GM18498 (cell line): ENCODE data around the gene MAGEB2.
A peak's percentile ranks its signal among the peaks of the same experiment; 100 is the strongest.
"Not testable (repeated sequence)": the region's sequence is repeated elsewhere in the genome, so short reads cannot be mapped to it uniquely, and the experiment has no call there.

Source experiments
- ATAC-seq: cut with Tn5 transposase; IDR thresholded peaks from one replicate; pipeline ENCODE4 v1.9.1; 2021; ENCODE audit warnings: mild to moderate bottlenecking, moderate library complexity; ENCODE audit not compliant: unreplicated experiment

Gene MAGEB2, protein sequence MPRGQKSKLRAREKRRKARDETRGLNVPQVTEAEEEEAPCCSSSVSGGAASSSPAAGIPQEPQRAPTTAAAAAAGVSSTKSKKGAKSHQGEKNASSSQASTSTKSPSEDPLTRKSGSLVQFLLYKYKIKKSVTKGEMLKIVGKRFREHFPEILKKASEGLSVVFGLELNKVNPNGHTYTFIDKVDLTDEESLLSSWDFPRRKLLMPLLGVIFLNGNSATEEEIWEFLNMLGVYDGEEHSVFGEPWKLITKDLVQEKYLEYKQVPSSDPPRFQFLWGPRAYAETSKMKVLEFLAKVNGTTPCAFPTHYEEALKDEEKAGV

DNA sequence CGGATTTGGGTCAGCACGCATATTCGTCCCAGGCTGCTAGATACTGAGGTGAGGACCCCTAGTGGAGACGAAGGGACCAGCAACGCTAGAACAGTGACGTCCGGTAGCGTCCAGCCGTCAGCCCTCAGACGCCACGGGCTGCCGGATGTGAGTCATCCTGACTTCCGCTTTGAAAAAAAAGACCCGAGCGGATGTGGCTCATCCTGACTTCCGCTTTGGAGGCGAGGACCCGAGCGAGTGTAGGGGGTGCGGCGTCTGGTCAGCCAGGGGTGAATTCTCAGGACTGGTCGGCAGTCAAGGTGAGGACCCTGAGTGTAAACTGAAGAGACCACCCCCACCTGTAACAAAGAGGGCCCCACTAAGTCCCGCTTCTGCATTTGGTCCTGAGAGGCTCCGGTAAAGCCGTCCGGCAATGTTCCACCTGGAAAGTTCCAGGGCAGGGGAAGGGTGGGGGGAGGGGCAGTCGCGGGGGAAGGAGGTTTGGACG lies at the start of gene MAGEB2:
Gene MAGEB2 (plus strand): TSS at position 207 of the 487 bp plus-strand sequence. CDS start 3,018 bp downstream, outside the sequence.
- ATAC-seq: no peak

DNA sequence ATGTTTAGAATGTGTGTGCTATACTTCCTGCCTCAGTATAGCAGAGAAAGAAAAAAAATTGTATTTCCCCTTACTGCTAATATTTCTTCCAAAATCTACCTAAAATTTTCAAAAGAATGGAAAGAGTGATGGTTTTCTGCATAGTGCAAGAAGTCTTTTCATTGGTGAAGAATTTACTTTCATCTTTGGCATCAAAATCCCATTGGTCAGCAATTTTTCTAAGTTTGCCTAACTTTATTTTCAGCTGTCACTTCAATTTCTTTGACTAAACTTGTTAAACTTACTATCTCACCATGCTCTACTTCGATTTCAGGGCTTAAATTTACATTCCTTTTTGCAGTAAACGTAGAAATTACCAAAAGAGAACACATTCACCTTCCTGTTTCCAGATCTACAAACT lies 44.5 kb upstream of the MAGEB2 start:
- ATAC-seq: no peak

DNA sequence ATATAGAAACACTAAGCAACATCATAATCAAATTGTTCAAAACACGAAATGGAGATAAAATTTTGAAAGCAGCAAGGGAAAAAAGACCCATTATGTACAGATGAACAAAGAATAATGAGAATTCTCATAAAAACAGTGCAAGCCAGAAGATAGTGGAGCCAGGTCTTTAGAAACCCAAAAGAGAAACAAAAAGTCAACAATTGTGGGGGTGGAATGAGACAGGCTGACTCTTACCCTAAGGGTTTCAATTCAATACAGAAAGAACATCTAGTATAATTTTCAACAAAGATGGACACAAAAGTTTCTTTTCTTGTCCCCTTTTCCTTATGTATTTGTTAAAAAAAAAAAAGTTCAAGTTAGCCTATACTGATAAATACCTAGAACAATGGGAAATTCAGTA lies 34.0 kb upstream of the MAGEB2 start:
- peak; percentile 79 for ATAC-seq

DNA sequence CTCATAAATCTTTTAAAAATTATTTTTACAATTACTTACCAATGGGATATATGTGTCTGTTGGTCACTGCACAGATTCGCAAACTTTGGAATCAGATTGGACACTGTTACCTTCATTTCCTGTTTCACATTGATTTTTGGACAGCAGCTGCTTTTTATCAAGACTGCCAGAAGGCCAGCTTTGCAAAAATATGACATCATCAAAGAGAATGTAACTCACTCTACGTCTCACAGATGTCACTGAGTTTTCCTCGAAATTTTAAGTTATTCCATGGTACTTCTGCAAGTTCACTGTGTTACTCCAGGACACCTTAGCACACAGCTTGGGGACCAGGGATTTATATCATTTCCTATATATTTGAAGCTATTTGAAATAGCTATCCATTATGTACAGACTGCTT lies 31.8 kb upstream of the MAGEB2 start:
- no peak for ATAC-seq

DNA sequence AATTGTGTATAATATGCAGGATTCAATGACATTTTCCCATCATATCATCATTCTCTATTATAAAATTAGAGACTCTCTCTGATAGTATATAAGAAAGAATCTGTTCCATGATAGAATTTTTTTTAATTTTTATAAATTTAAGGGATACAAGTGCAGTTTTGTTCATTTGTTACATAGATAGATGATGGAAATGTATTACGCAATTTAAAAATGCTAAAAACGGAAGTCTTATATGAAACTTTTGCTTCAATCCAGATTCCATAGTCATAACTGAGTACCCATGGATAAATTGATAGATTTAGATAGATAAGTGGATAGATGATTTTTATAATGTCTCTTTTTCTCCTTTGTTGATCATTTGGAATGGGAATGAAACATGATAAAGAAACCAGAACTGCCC lies 24.9 kb upstream of the MAGEB2 start:
- no peak for ATAC-seq

DNA sequence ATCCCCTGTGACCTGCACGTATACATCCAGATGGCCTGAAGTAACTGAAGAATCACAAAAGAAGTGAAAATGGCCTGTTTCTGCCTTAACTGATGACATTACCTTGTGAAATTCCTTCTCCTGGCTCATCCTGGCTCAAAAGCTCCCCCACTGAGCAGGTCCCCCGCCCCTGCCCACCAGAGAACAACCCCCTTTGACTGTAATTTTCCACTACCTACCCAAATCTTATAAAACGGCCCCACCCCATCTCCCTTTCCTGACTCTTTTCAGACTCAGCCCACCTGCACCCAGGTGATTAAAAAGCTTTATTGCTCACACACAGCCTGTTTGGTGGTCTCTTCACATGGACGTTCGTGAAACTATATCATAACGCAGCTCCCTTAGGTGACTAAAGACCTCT lies 21.5 kb upstream of the MAGEB2 start:
- ATAC-seq: not testable (repeated sequence)

DNA sequence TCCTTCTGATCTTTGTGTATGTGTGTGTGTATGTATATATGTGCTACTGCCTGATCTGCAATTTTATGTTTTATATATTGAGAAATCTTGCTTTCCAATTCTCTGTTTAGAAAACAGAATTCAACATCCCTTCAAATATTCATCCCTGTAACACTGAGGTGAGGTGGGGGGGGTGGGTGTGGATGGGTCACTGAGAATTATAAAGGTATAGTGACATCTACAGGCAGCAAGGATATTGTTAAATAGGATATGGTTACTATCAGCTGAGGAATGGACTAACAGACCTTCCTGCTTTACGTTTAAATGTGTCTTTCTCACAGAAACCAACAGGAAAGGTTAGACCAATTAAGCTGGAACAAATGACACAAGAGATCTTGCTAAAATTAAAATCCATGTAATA lies 19.0 kb upstream of the MAGEB2 start:
- ATAC-seq: no peak

DNA sequence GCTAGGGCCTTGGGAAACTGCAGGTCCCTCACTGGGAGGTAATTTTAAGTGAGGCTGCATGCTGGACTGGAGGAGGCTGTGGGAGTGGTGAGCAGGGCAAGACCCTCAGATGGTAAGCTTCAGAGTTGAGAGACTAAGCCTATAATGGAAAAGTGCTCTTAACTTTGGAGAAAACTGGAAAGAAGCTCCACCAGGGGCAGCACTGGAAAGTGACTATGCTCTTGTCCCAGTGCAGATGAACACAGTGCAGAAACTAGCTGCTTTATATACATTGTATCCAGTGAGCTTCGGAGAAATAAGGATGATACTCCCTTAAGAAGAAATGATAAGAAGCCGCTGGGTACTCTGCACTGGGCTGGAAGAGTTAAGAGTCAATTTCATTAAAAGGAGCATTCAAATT lies 3.2 kb upstream of the MAGEB2 start:
- no peak for ATAC-seq

DNA sequence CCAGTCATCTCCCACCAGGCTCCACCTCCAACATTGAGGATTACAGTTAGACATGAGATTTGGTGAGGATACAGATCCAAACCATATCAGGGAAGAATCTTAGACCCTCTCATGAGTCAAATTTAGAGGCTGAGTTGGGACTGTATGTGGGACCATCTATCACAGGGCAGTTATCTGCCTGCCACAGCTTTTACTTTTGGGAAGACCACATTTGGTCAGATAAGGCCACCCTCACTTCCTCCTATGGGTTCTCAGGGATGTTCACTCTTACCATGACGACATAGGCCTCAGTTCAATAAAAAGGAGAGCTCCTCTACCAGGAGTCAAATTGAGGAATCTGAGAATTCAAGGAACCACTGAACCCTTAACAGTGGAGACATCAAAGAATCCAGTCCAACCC lies 2.1 kb downstream of the MAGEB2 start:
- no peak for ATAC-seq

DNA sequence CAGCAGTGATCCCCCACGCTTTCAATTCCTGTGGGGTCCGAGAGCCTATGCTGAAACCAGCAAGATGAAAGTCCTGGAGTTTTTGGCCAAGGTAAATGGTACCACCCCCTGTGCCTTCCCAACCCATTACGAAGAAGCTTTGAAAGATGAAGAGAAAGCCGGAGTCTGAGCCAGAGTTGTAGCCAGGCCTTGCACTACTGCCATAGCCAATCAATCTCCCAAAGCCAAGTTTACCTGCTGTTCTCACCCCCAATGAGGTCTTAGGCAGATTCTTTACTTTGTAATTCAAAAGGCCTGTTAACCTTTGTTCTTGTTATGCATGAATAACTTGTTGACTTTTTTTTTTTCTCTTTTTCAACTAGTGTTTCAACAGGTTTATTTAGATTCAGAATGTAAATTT lies 4.0 kb downstream of the MAGEB2 start:
- ATAC-seq: no peak

DNA sequence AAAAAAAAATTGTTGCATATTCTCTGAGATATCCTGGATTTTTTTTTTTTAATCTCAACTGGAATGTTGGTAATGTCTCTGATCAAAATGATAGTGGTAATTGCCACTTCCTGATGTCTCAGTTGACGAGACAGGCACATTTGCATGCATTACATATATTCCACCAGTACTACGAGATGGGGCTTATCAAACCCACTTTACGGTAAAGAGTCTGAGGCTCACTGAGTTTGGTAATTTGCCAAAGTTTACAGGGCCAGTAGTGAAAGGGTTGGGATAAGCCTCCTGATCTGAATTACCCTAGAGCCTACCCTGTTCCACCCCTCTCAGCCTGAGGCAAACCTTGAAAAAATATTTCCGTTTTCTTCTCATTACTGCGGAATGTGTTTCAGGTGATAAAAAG lies 5.3 kb downstream of the MAGEB2 start:
- no peak for ATAC-seq

DNA sequence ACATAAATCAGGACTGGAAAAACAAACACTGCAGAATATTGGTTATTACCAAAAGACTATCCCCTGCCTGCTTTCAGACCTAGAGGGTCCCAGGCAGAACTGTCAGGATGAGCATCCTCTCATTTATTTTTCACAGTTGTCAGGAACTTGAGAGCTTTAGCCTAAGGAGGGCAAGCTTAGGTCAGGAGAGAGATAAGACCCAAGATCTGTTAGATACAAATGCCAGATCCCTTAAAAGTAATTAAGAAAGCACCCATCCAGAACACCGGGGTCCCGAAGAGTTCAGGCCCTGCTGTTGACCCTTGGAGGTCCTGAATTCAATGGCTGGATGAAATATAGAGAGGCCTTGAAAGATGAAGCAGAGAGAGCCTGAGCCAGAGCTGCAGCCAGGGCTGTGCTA lies 9.2 kb downstream of the MAGEB2 start:
- no peak for ATAC-seq

DNA sequence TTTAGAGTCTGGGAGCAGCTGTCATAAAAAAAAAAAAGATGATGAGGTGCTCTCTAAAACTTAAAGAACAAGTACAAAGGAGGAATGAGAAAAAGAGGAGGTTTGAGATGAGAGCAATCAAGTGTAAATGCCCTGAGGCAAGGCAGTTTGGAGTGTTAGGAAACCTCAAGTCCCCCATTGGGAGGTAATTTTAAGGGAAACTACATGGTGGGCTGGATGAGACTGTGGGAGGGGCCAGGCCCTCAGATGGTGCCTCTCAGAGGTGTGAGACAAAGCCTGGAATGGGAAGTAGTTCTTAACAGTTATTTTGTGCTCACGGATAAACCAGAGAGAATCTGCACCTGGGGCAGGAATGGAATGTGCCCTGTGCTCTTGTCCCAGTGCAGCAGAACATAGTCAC lies 13.2 kb downstream of the MAGEB2 start:
- ATAC-seq: no peak

DNA sequence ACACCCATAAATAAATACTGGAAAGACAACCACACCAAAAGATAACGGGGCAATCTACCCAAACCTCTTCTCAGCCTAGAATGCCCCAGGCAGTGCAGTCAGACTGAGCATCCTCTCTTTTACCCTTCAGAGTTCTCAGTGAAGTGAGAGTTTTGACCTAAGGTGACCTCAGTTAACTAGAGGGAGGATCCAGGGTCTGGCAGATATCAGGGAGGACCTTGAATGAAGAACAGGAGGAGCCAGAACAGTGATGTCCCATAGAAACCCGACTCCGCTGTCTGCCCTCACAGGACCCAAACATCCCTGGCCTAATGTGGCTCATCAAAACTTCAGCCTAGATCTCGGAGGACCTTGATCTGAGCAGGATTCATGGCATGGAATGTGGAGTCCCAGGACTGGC lies 15.0 kb downstream of the MAGEB2 start, which contains the start of gene MAGEB3:
Gene MAGEB3 (plus strand): TSS at position 263 of the 400 bp plus-strand sequence. CDS start 5,268 bp downstream, outside the sequence.
- no peak for ATAC-seq

DNA sequence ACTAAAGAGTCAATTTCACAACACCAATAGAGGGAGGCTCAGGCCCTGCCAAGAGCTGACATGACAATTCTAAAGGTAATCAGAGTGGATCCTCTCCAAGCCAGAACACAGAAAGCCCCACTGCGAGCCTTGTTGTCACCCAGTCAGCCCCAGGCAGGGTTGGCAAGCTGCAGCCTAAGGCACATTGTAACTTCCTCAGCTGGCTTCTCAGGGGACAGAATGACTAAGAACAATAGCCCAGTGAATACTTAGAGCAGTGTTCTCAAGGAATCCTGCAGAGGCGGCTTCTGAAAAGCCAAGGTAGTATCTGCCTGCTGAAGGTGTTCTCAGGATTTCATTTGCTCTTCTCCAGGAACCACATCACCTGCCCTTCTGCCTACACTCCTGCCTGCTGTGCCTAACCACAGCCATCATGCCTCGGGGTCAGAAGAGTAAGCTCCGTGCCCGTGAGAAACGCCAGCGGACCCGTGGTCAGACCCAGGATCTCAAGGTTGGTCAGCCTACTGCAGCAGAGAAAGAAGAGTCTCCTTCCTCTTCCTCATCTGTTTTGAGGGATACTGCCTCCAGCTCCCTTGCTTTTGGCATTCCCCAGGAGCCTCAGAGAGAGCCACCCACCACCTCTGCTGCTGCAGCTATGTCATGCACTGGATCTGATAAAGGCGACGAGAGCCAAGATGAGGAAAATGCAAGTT lies 26.5 kb downstream of the MAGEB2 start, which contains the start of gene MAGEB4:
Gene MAGEB4 (plus strand): TSS at position 277 of the 692 bp plus-strand sequence. CDS start 136 bp downstream, at position 413.
- ATAC-seq: no peak

DNA sequence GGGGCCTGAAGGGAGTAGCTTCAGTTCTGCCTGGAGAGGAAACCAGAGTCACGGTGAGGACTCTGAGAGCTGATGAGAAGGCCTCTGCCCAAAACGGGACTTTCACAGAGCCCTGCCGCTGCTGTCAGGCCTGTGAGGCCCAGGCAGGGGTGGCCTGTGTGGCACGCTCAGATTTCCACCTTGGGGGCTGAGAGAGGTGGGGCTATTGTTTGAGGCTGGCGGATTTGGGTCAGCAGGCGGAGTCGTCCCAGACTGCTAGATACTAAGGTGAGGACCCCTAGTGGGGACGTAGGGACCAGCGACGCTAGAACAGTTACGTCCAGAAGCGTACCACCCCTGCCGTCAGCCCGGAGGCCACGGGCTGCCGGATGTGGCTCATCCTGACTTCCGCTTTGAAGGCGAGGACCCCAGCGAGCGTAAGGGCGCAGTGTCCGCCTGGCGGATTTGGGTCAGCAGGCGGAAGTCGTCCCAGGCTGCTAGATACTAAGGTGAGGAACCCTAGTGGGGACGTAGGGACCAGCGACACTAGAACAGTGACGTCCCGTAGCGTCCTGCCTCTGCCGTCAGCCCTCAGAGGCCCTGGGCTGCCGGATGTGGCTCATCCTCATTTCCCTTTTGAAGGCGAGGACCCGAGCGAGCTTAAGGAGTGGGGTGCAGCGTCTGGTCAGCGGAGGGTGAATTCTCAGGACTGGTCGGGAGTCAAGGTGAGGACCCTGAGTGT lies 31.6 kb downstream of the MAGEB2 start, which contains the start of gene MAGEB1:
Gene MAGEB1 (plus strand): TSS at position 378 of the 721 bp plus-strand sequence. CDS start 3,348 bp downstream, outside the sequence.
- no peak for ATAC-seq

DNA sequence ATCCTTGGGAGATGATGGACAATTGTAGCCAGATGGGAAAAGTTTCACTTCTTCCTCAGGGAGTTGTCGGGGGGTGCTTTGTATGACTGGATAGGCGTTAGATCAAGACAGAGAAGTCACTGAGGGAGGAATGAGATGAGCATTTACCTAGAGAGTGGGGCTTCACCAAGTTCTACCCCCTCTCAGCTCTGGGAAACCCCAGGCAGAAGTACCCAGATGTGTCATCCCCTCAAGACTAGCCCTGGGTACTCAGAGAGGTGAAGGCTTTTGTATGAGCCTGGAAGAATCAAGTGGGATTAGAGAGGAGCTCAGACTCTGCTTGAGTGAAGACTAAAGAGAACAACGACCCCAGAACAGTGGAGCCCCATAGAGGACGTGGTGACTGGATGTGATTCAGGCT lies 33.5 kb downstream of the MAGEB2 start:
- peak; percentile 71 for ATAC-seq

DNA sequence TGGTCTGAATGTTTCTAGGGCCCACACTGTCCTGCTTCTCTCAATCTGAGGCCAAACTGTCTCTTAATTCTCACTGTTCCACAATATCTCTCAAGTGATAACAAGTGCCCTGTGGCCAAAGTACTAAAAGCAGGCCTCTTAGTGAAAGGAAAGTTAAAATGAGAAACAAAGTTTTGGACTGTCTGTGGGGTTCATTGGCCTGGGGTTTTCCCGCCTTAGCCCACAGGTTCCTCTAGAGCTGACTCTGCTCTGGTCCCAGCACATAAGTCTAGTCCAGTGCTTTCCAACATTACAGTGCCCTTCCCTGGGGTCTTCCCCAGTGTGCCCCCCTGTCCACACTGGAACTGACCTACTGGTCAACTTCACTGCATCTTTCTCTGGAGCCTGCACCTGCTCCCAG lies 37.9 kb downstream of the MAGEB2 start:
- ATAC-seq: peak; percentile 63

DNA sequence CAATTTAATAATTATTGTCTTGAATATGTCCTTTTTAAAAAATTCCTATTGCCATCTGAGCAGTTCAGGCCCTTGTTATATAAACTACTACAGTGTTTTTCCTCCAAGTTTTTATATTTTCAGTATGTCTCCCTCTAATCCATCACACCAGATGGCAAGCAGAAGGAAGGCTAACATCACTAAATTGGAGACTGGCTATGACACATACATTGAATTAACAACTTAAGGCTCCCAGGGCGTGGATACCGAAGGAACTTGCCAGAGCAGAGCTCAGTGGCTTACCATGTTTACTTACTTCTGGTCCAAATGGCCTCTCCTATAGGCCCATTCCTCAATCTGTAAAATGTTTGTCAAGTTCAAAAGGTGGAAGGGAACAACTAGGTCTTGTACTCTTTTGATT lies 44.6 kb downstream of the MAGEB2 start:
- no peak for ATAC-seq

DNA sequence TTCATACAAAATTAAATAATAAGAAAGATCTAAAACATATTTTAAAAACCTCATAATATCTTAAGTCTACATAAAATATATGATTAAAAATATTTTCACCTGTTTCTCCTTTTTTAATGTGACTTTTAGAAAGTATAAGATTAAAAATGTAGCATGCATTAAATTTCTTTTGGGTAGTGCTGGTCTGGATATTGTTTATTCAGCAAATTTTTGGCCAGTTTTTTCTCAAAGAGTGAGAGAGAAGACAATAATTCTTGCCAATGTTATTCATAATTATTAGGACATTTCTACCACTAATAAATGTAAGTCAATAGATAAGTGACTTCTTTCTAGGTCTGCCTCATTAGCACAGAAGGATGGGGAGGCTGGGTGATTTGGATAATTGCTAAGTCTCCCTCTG lies 45.6 kb downstream of the MAGEB2 start:
- no peak for ATAC-seq

DNA sequence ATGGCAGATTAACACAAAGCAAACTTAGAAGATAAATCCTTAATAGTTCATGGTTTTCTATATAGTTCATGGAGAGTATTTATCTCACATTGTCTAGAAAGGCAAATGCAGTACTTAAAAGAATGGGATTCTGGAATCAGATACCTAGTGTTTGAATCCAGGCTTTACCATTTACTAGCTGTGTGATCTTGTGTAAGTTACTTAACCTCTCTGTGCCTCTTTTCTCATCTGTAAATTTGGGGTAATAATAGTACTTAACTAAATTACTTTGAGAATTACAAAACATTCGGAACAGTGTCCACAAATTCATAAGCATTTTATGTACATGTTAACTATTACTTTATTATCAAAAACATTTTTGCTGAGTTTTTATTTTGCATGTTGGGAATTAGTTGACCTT lies 47.4 kb downstream of the MAGEB2 start:
- no peak for ATAC-seq
